Activated CD8-positive, alpha-beta T cell treated with anti-CD3 and anti-CD28 coated beads for 36 hours (primary cell): ENCODE results near the gene GCK. TPM values are rescaled to one million over a fixed set of nuclear protein-coding genes. Genes with fewer than 3 reads are reported as not detected.

ENCODE experiments used
- ATAC-seq: fragments of 200-7000 bp; cut with Tn5 transposase; one replicate; pipeline ENCODE4 v1.10.0; 2021; ENCODE audit warnings: mild to moderate bottlenecking, moderate library complexity
- CTCF ChIA-PET: fragments of 350-600 bp; sonication (Branson Sonifier 250); formaldehyde crosslinking; loops from one replicate; lab custom pipeline; 2021; ENCODE audit warnings: antibody characterized with exemption; lab: Charles Lee
- POLR2A ChIA-PET: fragments of 350-600 bp; sonication (Branson Sonifier 250); formaldehyde crosslinking; loops from one replicate; lab custom pipeline; 2021; ENCODE audit warnings: antibody characterized with exemption; lab: Charles Lee
- DNase-seq: peaks from one replicate; pipeline ENCODE4 v3.0.0-alpha.2; 2020
- H3K27ac Mint-ChIP-seq: one replicate; pipeline ENCODE4 v1.8.0; 2021; ENCODE audit warnings: mild to moderate bottlenecking, mixed read lengths
- H3K27me3 Mint-ChIP-seq: one replicate; pipeline ENCODE4 v1.8.0; 2021; ENCODE audit warnings: mixed read lengths
- H3K36me3 Mint-ChIP-seq: one replicate; pipeline ENCODE4 v1.8.0; 2021; ENCODE audit warnings: low read depth, mixed read lengths
- H3K4me1 Mint-ChIP-seq: one replicate; pipeline ENCODE4 v1.8.0; 2021; ENCODE audit warnings: low read depth, mixed read lengths
- H3K4me3 Mint-ChIP-seq: one replicate; pipeline ENCODE4 v1.8.0; 2021; ENCODE audit warnings: mild to moderate bottlenecking, moderate library complexity, mixed read lengths
- H3K9me3 Mint-ChIP-seq: one replicate; pipeline ENCODE4 v1.8.0; 2021; ENCODE audit warnings: mixed read lengths
- CTCF ChIP-seq: fragments of 200-600 bp; IDR thresholded peaks from one replicate; pipeline ENCODE4 v1.8.0; 2022; ENCODE audit warnings: antibody characterized with exemption, mild to moderate bottlenecking
- intact Hi-C: fragments of 100-400 bp; cut with micrococcal nuclease; formaldehyde crosslinking; loops from one replicate; pipeline ENCODE4 v1.10.0; 2022
- total RNA-seq, 2 experiments: library from RNA; stranded (reverse); gene quantifications; one replicate each; pipeline ENCODE4 v1.2.3, GENCODE V29; 2021

GCK gene
- total RNA-seq, 2 experiments from 2014 or later: 2.1 to 2.6 TPM

- DNase-seq (peak; percentile 12), ATAC-seq (peak; percentile 42)
- no peaks in the 10 kb centered on the region for H3K9me3 Mint-ChIP-seq
- CTCF ChIA-PET: no interaction called here
- POLR2A ChIA-PET: interaction anchor here (1.2 kb wide), 1 partner anchor 11 kb away, joined by 4 read pairs; no protein-coding TSS in a partner anchor
- no peak overlapping the region for H3K27ac Mint-ChIP-seq
- peaks cover 4% of the 10 kb centered on the region for H3K27me3 Mint-ChIP-seq
- H3K36me3 Mint-ChIP-seq: no peaks in the 10 kb centered on the region
- peaks cover 20% of the 10 kb centered on the region for H3K4me1 Mint-ChIP-seq
- TF ChIP-seq CTCF: no peak
- intact Hi-C loops: no loop called here
- H3K4me3 Mint-ChIP-seq: no peak overlapping the region
Observed at GRCh38 chr7:44193011-44193802, 4.0 kb upstream of the GCK start.

- intact Hi-C loops: no loop called here
- no peak for ATAC-seq
- Mint-ChIP-seq H3K9me3 (no peaks in the 10 kb centered on the region), H3K4me3 (no peak overlapping the region), H3K36me3 (no peaks in the 10 kb centered on the region), H3K4me1 (peaks cover 10% of the 10 kb centered on the region), H3K27ac (no peak overlapping the region), H3K27me3 (peaks cover 4% of the 10 kb centered on the region)
- no peak for TF ChIP-seq CTCF
- ChIA-PET POLR2A (no interaction called here), CTCF (no interaction called here)
- DNase-seq: no peak
Observed at GRCh38 chr7:44191171-44191570, 1.9 kb upstream of the GCK start.

GRCh38 chr7:44189993-44190872, 994 bp upstream of the GCK start:
- POLR2A ChIA-PET: no interaction called here
- no peaks in the 10 kb centered on the region for H3K9me3 Mint-ChIP-seq
- CTCF ChIA-PET: no interaction called here
- no peak overlapping the region for H3K4me3 Mint-ChIP-seq
- no peak for ATAC-seq
- TF ChIP-seq CTCF: no peak
- H3K27me3 Mint-ChIP-seq: peaks cover 4% of the 10 kb centered on the region
- no peak overlapping the region for H3K27ac Mint-ChIP-seq
- no peaks in the 10 kb centered on the region for H3K36me3 Mint-ChIP-seq
- intact Hi-C loops: no loop called here
- peaks cover 6% of the 10 kb centered on the region for H3K4me1 Mint-ChIP-seq
- DNase-seq: no peak

- no peak overlapping the region for H3K27ac Mint-ChIP-seq
- no peak for DNase-seq
- TF ChIP-seq CTCF: no peak
- no peak for ATAC-seq
- H3K27me3 Mint-ChIP-seq: peaks cover 4% of the 10 kb centered on the region
- ChIA-PET CTCF (no interaction called here), POLR2A (no interaction called here)
- H3K4me3 Mint-ChIP-seq: no peak overlapping the region
- no peaks in the 10 kb centered on the region for H3K36me3 Mint-ChIP-seq
- H3K4me1 Mint-ChIP-seq: peaks cover under 1% of the 10 kb centered on the region
- intact Hi-C loops: no loop called here
- no peaks in the 10 kb centered on the region for H3K9me3 Mint-ChIP-seq
Observed at GRCh38 chr7:44188480-44189225, 586 bp downstream of the GCK start.
